ENCODE measurements around the gene LTBP4.

DNA sequence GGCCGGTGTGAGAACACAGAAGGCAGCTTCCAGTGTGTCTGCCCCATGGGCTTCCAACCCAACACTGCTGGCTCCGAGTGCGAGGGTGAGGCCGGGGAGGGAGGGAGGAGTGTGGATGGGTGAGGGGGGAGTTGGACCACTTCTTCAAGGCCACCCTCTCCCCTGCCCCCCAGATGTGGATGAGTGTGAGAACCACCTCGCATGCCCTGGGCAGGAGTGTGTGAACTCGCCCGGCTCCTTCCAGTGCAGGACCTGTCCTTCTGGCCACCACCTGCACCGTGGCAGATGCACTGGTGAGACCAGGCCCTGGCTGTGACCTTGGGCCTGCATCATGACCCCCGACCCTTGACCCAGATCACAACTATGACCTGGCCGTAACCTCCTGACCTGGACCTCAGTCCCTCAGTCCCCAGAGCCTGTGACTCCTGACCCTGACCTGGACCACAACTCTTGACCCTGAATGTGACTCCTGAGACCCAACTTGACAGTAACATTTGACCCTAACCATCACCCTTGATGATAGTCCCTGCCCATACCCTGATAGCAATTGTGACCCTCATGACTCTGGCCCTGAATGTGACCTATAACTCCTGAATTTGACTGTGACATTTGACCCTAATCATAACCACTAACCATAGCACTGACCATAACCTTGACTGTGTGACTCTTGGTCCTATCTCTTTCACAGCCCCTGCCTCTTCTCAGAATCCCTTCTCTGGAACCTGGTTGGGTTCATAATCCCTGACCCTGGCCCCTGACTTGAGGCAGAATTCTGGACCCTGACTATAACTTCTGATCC is 10.9 kb downstream of the LTBP4 start:
- no peak for TF ChIP-seq CTCF (IDR thresholded peaks at IDR 0.05)
- TF ChIP-seq POLR2A (IDR thresholded peaks at IDR 0.05): no peak
